ENCODE data around the gene SMPDL3B. TPM values are rescaled to one million over a fixed set of nuclear protein-coding genes. Genes with fewer than 3 reads are reported as not detected.

Gene SMPDL3B
- total RNA-seq, 6 donors from 2014 or later: 7.3 to 57.1 (median 27.2) TPM

- TF ChIP-seq POLR2A (IDR thresholded peaks at IDR 0.05): no peak
- no peak for TF ChIP-seq CTCF (IDR thresholded peaks at IDR 0.05)
- no peak for TF ChIP-seq EP300 (IDR thresholded peaks at IDR 0.05)
- TF ChIP-seq POLR2AphosphoS5 (IDR thresholded peaks at IDR 0.05): no peak
- DNase-seq (no peak), ATAC-seq (ENCODE audit: low FRiP score in 2 of 2) (no peak)
- H3K27me3 ChIP-seq: no peaks in the 10 kb centered on the region
- H3K27ac ChIP-seq: peak overlapping the region in 1 of 4 donors; percentile 85
- peaks cover 0 to 4% (median 0%) of the 10 kb centered on the region in 4 donors for H3K36me3 ChIP-seq
- H3K4me1 ChIP-seq: peaks cover 0 to 13% (median 6%) of the 10 kb centered on the region in 4 donors
- no peak overlapping the region for H3K4me3 ChIP-seq
- 80 to 100% methylated on average over 2 to 5 of the region's 5 CpGs for WGBS, 2 donors
- no peaks in the 10 kb centered on the region for H3K9me3 ChIP-seq
These were observed 10.2 kb downstream of the SMPDL3B start for GRCh38 chr1:27945020-27945419.

- WGBS, 2 donors: 77 to 93% methylated on average over 2 to 8 of the region's 8 CpGs
- no peak overlapping the region for H3K27ac ChIP-seq
- no peak for TF ChIP-seq POLR2AphosphoS5 (IDR thresholded peaks at IDR 0.05)
- TF ChIP-seq CTCF (IDR thresholded peaks at IDR 0.05): no peak
- no peak for TF ChIP-seq POLR2A (IDR thresholded peaks at IDR 0.05)
- TF ChIP-seq EP300 (IDR thresholded peaks at IDR 0.05): no peak
- no peaks in the 10 kb centered on the region for H3K9me3 ChIP-seq
- H3K4me1 ChIP-seq: no peaks in the 10 kb centered on the region
- peaks cover 0 to 4% (median 0%) of the 10 kb centered on the region in 4 donors for H3K36me3 ChIP-seq
- H3K4me3 ChIP-seq: no peak overlapping the region
- DNase-seq: no peak
- no peak for ATAC-seq (ENCODE audit: low FRiP score in 2 of 2)
- no peaks in the 10 kb centered on the region for H3K27me3 ChIP-seq
These were observed 14.2 kb downstream of the SMPDL3B start for GRCh38 chr1:27949027-27949426.

GRCh38 chr1:27951396-27951795 is 16.6 kb downstream of the SMPDL3B start:
- TF ChIP-seq POLR2AphosphoS5 (IDR thresholded peaks at IDR 0.05) (peak in 1 of 2 donors; percentile 16), EP300 (IDR thresholded peaks at IDR 0.05) (no peak)

GRCh38 chr1:27952147-27952546 is 17.3 kb downstream of the SMPDL3B start:
- ATAC-seq (ENCODE audit: low FRiP score in 2 of 2): peak in 1 of 2 donors; percentile 39
- Histone ChIP-seq H3K4me1 (no peaks in the 10 kb centered on the region), H3K9me3 (no peaks in the 10 kb centered on the region), H3K4me3 (no peak overlapping the region), H3K36me3 (peaks cover 0 to 4% (median 0%) of the 10 kb centered on the region in 4 donors), H3K27me3 (no peaks in the 10 kb centered on the region), H3K27ac (no peak overlapping the region)
- no peak for DNase-seq
- TF ChIP-seq POLR2AphosphoS5 (IDR thresholded peaks at IDR 0.05): no peak
- no peak for TF ChIP-seq POLR2A (IDR thresholded peaks at IDR 0.05)
- no peak for TF ChIP-seq CTCF (IDR thresholded peaks at IDR 0.05)
- TF ChIP-seq EP300 (IDR thresholded peaks at IDR 0.05): no peak
- WGBS, 2 donors: 63 to 68% methylated on average over 3 of the region's 3 CpGs

More at GRCh38 chr1:27951396-27951795, 16.6 kb downstream of the SMPDL3B start:
- Histone ChIP-seq H3K9me3 (no peaks in the 10 kb centered on the region), H3K4me1 (no peaks in the 10 kb centered on the region), H3K36me3 (peaks cover 0 to 4% (median 0%) of the 10 kb centered on the region in 4 donors), H3K27me3 (no peaks in the 10 kb centered on the region), H3K27ac (no peak overlapping the region), H3K4me3 (no peak overlapping the region)
- ATAC-seq (ENCODE audit: low FRiP score in 2 of 2): no peak
- no peak for DNase-seq
- WGBS, 2 donors: 33 to 55% methylated on average over 3 of the region's 3 CpGs

- no peaks in the 10 kb centered on the region for H3K27me3 ChIP-seq
- H3K36me3 ChIP-seq: peaks cover 0 to 4% (median 0%) of the 10 kb centered on the region in 4 donors
- H3K4me1 ChIP-seq: peaks cover 4 to 7% (median 5%) of the 10 kb centered on the region in 4 donors
- 95 to 96% methylated on average over 7 to 10 of the region's 10 CpGs for WGBS, 2 donors
- no peaks in the 10 kb centered on the region for H3K9me3 ChIP-seq
- no peak for TF ChIP-seq POLR2A (IDR thresholded peaks at IDR 0.05)
- TF ChIP-seq POLR2AphosphoS5 (IDR thresholded peaks at IDR 0.05): no peak
- TF ChIP-seq CTCF (IDR thresholded peaks at IDR 0.05): no peak
- no peak for TF ChIP-seq EP300 (IDR thresholded peaks at IDR 0.05)
- DNase-seq: no peak
- H3K4me3 ChIP-seq: no peak overlapping the region
- no peak overlapping the region for H3K27ac ChIP-seq
- ATAC-seq (ENCODE audit: low FRiP score in 2 of 2): no peak
These were observed 19.4 kb downstream of the SMPDL3B start for GRCh38 chr1:27954186-27954585.

All from upper lobe of left lung (tissue), 6 donors.